Left renal pelvis (tissue), 4 donors: ENCODE data around the gene ZNF691. TPM values are rescaled to one million over a fixed set of nuclear protein-coding genes. Genes with fewer than 3 reads are reported as not detected.

ENCODE experiments used
- polyA plus RNA-seq, 4 donors: library from polyadenylated mRNA; unstranded; fragments of 120-200 nt; gene quantifications; one replicate each; pipeline ENCODE4 v1.2.1, GENCODE V29; 2013; ENCODE audit not compliant: insufficient read length in 4 of 4

The ZNF691 gene
- polyA plus RNA-seq, 4 donors = 13.6 to 23.6 (median 20.0) TPM

Other genes starting within 250 kb of the ZNF691 start
- 10 to 100 TPM; 45.2 to 57.3 (median 55.3) TPM for gene PPIH, start 188.2 kb upstream of the ZNF691 start, polyA plus RNA-seq
- 100 to 1,000 TPM; 471 to 693 (median 629) TPM for gene YBX1, start 164.2 kb upstream of the ZNF691 start, polyA plus RNA-seq
- gene CLDN19, start 106.4 kb upstream of the ZNF691 start, polyA plus RNA-seq = 100 to 1,000 TPM in 1 of 4 donors, 10 to 100 TPM in 2, 1 to 10 TPM in 1; 2.1 to 103 (median 79.2) TPM
- 100 to 1,000 TPM in 1 of 4 donors, 10 to 100 TPM in 3; 70.7 to 119 (median 73.5) TPM for gene P3H1, start 79.6 kb upstream of the ZNF691 start, polyA plus RNA-seq
- gene C1orf50, start 79.4 kb upstream of the ZNF691 start, polyA plus RNA-seq = 10 to 100 TPM in 3 of 4 donors, 1 to 10 TPM in 1; 7.8 to 13.1 (median 11.3) TPM
- 1 to 10 TPM in 1 of 4 donors, under 1 TPM in 3; 0.47 to 1.0 (median 0.89) TPM for gene TMEM269, start 61.6 kb upstream of the ZNF691 start, polyA plus RNA-seq
- gene ERMAP, start 29.5 kb upstream of the ZNF691 start, polyA plus RNA-seq = 10 to 100 TPM; 13.9 to 23.8 (median 22.0) TPM
- 10 to 100 TPM; 61.8 to 80.4 (median 71.0) TPM for gene SVBP, start 29.2 kb upstream of the ZNF691 start, polyA plus RNA-seq
- 10 to 100 TPM; 33.6 to 67.5 (median 44.3) TPM for gene SLC2A1, start 112.3 kb downstream of the ZNF691 start, polyA plus RNA-seq